ENCODE data around the gene ALK.

The ALK gene

GRCh38 chr2:29706171-29706720, 215.1 kb downstream of the ALK start:
- DNase-seq, result peak; percentile 29

DNA sequence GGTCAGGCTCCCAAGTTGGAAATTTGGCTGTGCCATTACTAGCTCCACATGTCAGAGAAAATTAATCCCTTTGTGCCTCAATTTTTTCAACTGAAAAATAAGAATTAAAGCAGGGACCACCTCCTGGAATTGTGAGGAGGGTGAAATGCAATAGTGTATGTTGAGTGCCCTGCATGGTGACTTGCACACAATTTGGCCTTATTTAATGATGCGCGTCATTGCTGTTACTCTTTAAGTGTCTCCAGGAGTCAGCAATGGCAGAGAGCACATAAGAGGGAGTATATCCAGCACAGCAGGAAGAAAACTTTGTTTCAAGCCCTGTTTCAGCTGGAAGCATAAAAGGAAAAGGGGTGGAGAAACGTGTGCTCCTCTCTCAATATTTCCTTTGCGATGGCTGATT, 215.8 kb downstream of the ALK start:
- DNase-seq, result no peak

GRCh38 chr2:29703336-29703735, 218.1 kb downstream of the ALK start:
- DNase-seq, result no peak

- no peak for DNase-seq
These were observed 219.1 kb downstream of the ALK start for GRCh38 chr2:29702276-29702675.

- DNase-seq, result peak; percentile 72
These were observed 220.8 kb downstream of the ALK start for GRCh38 chr2:29700560-29700959.

- DNase-seq, result no peak
These were observed 222.3 kb downstream of the ALK start for GRCh38 chr2:29699045-29699444.

DNA sequence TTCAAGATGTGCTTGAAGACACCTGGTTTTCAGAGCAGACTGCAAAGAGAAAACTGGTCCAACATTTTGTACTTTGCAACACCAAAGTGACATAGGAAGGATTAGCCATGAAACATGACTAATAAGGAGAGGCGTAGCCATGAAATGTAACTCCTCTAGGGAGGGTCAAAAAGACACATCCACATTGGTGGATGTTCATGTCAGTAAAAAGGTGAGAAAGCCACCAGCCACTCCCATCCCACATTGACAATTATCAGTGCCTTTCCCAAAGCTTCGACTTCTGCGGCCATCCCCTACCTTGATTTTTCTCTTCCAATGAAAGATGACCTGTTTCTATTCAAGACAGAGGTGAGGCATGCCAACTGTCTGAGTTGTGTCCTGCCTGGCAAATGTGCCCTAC, 223.2 kb downstream of the ALK start:
- DNase-seq, result peak; percentile 9

GRCh38 chr2:29697715-29698114, 223.7 kb downstream of the ALK start:
- DNase-seq, result no peak

DNA sequence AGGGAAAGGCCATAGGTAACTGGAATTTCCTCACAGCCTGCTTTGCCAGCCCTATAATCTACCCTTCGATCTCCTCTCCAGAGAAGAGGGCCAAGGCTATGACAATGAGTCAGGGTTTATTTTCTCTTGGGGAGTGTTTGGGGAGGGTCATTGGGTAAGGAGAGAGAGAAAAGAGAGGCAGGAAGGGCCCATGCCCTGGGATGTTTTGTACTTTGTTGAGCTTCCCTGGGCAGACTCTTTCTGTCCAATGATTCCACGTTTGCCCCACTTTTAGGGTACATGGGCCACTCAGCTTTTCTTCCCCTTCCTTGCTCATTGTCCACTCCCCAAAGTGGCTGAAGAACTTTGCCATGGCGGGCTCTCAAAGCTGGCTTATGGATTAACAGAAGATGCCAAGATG, 224.2 kb downstream of the ALK start:
- no peak for DNase-seq

DNA sequence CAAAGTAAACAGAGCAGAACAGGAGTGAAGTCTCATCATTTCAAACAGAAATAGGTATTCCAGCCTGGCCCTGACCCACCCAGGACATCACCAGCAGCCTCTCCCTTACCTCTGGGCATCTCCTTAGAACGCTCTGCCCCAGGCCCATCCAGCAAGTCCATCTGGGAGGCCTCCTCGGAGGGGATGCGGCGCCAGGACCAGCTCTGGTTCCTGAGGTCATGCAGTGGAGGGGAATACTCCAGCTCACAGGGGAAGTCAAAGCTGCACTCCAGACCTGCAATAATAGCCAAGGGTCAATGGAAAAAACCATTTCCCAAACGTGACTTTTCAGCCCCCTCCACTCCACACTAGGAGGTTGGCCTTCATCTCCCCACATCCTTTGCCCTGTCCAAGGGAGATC, 226.6 kb downstream of the ALK start:
- DNase-seq, result no peak

- no peak for DNase-seq
These were observed 229.9 kb downstream of the ALK start for GRCh38 chr2:29691391-29691950.

GRCh38 chr2:29689666-29690065, 231.7 kb downstream of the ALK start:
- DNase-seq, result no peak

GRCh38 chr2:29688429-29688828, 233.0 kb downstream of the ALK start:
- DNase-seq, result no peak

DNA sequence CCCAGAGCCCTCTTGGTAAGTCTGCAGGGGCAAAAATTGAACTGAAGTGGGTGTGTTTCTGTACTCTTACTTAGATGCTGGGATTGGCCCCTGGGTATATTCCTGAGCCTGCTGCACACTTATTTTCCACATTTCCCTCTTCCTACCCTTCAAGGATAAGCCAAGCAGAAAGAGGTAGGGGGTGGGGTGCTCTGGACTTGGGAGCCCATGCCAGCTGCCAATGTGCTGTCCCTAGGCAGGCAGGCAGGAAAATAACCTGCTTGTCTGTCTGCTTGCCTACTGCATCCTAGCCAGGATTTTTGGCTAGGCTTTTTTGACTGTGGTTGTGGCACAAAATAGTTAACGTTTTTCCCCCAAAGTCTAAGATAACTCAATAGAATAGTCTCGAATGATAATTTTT, 234.3 kb downstream of the ALK start:
- DNase-seq, result no peak

DNA sequence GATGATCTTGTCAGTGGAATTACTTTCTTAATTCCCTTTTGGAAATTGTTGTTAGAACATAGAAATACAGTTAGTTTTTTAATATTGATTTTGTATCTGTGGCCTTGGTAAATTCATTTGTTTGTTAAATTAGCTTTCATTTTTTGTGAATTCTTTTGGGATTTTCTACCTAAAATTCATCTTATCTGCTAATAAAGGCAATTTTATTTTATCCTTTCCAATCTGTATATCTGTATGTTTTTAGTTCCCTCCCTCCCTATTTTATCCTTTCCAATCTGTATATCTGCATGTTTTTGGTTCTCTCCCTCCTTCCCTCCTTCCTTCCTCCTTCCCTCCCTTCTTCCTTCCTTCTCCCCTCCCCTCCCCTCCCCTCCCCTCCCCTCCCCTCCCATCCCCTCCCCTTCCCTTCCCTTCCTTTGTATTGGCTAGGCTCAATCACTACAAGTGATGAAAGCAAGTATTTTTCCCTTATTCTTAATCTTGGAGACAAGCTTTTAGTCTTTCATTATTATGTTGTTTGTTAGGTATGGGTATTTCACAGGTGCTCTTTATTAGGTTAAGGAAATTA, 244.4 kb downstream of the ALK start:
- DNase-seq, result no peak

DNA sequence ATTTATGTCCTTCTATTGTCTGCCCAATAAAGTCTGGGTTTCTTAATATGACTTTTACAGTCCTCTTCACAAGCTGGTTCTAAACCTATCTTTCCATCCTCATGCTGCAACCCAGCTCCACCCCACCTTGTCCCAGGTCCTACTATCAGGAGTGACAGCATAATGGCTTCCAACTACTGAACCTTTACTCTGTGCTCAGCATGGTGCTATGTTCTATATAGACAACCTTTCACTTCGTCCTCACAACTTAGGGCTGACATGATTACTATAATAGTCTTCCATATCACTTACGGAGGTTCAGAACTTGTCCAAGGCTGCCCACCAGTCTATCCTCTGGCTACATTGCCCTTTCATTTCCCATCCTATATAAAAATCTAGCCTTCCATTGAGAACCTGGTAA, 256.8 kb downstream of the ALK start:
- DNase-seq, result no peak

DNA sequence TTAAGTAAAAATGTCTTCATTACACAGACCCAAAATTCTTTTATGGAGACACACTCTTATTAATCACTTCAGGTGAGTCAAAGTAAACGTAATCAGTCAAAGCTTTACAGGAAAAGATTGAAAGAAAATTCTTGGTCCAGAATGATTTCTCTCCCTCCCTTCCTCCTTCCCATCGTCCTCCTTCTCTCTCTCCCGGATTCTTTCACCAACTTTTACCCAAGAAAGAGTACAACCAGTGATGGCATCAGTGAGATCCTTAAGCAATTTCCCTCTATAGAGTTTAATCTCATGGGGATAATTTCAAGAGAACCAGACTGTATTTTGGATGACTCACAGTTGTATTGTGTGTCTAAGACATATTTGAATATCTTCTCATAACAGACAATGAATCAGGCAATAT, 258.1 kb downstream of the ALK start:
- DNase-seq, result peak; percentile 77

- peak; percentile 55 for DNase-seq
These were observed 258.5 kb downstream of the ALK start for GRCh38 chr2:29662861-29663260.

DNA sequence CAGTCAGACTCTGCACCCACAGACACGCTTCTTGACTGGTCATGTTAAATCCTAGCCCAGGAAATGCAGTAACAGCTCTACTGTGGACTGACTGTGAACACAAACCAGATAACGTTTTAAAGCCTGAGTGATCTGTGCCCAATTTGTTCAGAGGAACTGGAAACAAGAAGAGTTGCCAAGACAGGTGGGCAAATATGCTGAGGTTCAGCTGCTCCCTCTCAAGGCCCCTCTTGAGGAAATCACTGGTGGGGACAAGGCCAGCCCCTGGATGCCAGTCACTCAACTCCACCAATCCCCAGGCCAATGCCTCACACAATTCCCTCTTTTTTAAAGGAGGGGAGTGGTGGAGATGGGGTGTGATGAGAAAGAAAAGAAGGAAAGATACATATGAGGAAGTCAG, 261.2 kb downstream of the ALK start:
- no peak for DNase-seq

- no peak for DNase-seq
These were observed 262.2 kb downstream of the ALK start for GRCh38 chr2:29659178-29659577.

DNA sequence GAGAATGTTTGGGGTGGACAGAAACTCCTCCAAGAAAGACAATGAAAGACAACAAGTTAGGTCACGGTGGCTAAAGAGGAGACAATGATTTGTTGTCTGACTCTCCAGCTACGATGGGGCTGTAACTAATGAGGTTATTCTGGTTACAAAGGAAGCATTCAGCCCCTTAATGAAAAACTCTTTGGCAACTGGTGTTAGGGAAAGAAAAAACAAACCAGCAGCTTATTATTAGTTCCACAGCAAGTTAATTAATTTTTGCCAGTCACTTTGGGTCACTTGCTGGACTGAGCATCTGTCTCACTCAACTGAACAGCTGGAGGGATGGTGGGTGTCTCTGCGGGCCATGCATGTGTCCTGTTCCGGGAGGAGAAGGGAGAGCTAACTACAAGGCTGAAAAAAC, 263.7 kb downstream of the ALK start:
- DNase-seq, result no peak

GRCh38 chr2:29655391-29656086, 265.8 kb downstream of the ALK start:
- peak; percentile 29 for DNase-seq

GRCh38 chr2:29650631-29651097, 270.7 kb downstream of the ALK start:
- DNase-seq, result no peak

GRCh38 chr2:29644949-29645348, 276.4 kb downstream of the ALK start:
- no peak for DNase-seq
